HG03280 (cell line): ENCODE data around the gene TBC1D22A.
A peak's percentile ranks its signal among the peaks of the same experiment; 100 is the strongest.
"Not testable (repeated sequence)": the region's sequence is repeated elsewhere in the genome, so short reads cannot be mapped to it uniquely, and the experiment has no call there.

Source experiments
- ATAC-seq: cut with Tn5 transposase; IDR thresholded peaks from one replicate; pipeline ENCODE4 v1.9.1; 2021; ENCODE audit warnings: mild to moderate bottlenecking, moderate library complexity; ENCODE audit not compliant: unreplicated experiment

Gene TBC1D22A

DNA sequence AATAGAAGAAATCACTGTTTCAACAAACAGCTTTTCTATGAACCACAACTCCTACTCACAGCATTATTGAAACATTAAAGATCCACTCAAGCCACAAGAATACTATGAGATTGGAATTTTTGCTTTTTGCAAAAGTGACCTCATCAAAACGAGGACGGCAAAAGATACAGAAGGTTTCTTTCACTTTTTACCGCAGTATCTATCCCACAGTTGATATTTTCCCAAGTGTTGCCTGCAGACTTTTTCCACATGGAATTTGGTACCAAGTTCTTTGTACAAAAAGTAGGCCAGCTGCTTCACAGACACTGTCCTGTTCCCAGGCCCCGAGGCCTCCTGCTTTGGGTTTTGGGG is 204.0 kb downstream of the TBC1D22A start:
- ATAC-seq: no peak

DNA sequence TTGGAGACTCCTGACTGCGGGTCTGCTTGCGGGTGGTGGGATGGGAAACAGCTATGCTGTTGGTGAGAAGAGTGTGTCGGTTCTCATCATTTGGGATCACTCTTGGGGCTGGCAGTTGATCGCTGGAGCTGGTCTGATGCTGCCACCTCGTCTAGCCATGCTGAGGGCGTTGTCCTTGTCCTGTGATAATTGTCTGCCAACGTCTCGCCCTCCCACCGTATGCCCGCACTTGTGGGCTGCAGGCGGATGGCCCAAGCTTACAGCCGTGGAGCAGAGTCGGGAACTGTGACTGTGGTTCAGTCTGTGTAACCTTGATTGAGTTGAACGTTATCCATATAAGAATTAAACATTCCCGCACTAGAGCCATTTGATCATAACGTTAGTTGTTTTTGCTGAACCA is 204.4 kb downstream of the TBC1D22A start:
- no peak for ATAC-seq

DNA sequence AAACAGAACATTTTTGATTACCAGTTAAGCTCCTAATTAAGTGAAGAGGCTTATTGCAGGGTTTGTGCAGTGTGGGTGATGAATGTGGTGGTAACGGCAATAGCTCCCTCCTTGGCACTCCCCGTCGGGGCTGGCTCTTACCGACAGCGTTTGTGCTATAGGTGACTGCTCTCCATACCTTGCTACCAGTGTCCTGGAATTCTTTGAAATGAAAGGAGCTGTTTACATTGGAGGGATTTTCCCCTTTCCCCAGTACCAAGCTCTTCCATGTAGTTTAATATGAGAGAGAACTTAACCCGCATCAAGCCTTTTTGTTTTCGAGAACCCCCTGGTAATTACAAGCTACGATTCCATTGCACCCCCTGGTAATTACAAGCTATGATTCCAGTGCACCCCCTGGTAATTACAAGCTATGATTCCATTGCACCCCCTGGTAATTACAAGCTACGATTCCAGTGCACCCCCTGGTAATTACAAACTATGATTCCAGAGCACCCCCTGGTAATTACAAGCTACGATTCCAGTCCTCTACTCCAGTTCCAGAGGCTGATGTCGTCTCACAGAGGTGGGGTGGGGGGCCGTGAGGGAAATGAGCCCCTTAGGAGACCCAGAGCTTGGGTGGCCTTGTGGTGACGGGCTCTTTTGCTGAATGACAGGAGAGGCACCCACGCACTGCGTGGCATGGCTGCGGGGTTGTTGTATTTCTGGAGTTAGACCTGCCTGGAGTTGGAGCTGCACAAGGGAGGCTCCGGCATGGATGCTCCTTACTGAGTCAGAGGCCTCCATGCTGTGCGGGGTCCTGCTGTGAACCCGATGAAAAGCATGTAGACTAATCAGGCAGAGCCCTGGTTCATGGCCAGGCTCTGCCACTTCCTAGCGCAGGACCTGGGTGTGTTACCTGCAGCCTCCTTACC is 205.3 kb downstream of the TBC1D22A start:
- ATAC-seq: no peak

DNA sequence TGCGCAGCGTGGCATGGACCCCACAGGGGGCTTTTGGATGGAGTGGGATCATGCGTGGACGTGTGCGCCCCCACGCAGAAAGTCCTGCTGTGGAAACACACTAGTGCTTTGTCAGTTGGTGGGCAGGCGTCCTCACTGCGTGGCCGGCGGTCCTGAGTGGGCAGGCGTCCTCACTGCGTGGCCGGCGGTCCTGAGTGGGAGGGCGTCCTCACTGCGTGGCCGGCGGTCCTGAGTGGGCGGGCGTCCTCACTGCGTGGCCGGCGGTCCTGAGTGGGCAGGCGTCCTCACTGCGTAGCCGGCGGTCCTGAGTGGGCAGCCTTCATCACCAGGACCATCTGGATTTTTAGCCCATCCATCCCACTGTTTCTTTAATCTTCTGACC is 205.9 kb downstream of the TBC1D22A start:
- no peak for ATAC-seq

DNA sequence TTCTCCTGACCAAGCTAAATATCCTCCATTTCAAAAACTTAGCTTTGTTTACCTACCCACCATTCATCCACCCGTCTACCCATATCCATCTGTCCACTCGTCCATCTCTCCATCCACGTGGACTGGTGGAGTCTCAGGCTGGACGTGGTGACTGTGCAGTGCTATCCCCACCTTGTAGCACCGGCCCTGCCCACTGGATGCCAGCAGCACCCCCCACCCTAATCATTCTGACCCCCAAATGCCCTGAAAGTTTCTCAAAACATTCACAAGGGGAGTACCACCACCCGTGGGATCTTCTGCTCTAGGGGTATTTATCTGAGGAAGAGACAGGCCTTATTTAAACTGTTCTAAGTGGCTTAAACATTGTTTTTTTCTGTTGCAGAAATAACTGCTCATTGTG is 206.4 kb downstream of the TBC1D22A start:
- ATAC-seq: no peak

DNA sequence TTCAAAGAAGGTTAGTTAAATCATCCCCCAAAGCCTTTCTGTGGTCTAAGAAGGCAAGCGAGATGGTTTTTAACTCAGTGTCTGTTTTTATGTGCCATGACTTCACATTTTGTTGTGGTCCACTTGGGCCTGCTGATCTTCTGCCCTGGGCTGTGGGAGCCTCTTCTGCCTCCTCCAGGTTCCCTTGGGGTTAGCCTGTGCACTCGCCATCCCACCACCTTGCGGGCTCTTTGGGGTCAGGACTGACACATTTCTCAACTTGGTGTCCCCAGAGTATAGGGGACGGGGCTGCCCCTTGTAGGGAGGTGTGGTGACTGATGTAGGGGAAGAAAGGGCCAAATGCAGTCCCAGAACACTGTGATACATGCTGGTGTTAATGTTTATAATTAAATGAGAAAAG is 207.0 kb downstream of the TBC1D22A start:
- peak; percentile 77 for ATAC-seq

DNA sequence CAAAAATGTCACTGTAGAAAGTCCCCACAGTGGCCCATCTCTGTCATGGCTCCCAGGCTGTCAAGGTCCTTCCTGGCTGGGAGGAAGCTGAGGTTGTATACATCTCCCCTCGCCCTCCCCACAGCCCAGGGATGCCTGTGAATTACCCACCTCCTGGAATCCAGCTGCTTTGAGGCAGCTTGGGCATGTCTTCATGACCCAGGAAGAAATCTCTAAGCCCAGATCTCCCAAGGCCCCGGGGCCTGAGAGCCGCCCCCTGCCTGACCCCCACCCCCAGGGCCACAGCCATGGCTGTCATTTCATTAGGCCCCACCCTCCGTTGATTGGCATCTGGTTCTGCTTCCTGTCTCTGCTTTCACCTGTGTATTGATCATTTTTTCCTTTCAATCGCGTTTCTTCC is 207.5 kb downstream of the TBC1D22A start:
- no peak for ATAC-seq

DNA sequence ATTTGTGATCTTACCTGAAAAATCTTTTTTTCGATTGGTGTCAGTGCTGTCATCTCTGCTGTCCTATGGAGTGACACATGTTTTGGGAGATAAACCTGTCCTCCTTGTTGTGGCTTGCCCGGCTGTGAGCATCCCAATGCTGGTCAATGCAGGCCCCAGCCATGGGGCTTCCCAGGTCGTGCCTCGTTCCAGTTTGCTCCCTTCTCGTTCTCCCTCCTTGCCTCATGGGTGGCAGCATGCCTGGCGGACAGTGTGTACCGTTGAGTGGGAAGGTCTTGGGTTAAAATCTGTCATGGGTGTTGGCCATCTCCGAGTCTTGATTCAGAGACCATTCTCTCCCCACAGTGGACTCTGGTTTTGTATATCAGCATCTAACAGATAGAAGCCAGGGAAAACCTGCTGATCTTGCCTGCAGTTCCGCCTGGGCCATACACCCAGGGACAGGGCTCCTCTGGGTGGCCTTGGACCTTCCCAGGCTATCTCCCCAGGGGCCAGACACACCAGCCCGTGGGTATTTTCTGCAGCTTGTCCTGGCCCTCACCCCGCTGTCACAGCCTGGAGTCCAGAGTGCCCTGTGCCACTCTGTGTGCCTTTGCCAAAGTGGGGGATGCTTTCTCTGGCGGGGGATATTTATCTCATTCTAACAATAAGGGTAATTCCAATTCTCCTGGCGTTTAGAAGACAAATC is 208.1 kb downstream of the TBC1D22A start:
- no peak for ATAC-seq

DNA sequence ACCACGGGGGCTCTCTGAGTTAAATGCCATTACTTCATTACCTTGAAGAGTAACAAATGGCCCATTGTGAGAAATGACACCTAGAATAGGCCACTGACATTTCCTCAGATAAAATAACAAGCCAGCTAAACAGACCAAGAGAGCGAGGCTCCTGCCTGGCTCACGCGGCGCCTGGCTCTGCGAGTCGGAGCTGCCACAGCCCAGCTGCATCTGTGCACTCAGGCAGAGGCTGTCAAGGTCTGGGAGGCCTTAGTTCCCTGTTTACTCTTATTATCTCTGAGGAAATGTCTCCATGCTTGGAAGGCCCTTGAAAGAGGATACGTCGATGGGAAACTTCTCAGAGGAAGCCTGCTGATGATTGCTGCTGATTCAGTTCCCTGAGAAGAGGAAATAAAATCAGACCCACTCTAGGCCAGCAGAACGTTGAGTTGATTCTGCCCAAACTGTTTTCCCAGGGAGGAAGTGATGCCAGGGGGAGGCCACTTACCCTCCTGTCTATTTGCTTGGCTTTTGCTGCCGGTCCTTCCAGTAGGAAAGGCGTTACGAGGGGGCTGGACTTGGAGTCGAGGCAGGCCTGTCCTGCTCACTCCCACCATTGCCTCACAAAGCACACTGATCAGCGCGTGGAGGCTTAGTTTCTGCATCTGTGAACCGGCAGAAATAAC is 208.8 kb downstream of the TBC1D22A start:
- no peak for ATAC-seq

DNA sequence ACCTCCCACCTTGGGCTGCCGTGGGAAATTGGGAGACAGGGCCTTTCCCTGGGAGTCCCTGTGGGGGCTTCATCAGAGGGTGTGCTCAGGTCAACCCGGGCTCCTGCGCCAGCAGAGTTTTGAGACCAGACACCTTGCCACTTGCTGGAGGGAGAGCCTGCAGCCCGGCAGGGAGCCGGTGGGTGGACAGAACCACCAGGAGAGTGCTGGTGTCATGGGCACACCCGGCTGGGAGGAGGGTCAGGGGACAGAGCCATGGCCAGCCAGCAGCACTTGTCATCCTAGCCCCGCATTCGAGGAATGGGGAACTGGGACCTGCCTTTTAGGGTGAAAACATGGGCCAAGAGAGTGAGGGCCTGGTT is 209.3 kb downstream of the TBC1D22A start:
- ATAC-seq: no peak

DNA sequence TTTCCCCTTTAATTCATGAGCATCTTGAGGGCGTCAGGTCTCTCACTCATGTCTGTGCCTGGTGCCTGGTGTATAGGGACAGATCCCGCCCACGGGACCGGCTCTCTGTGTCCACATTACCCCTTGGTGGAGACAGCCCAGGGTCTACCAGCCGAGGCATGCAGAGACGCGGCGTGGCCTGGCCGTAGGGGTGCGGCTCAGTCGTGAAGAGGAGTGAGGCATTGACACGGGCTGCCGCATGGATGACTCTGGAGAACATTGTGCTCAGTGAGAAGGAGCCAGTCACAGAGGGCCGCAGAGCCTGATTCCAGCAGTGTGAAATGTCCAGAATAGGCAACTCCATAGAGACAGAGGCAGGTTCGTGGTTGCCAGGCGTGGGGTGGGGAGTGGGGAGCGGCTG is 209.8 kb downstream of the TBC1D22A start:
- no peak for ATAC-seq

DNA sequence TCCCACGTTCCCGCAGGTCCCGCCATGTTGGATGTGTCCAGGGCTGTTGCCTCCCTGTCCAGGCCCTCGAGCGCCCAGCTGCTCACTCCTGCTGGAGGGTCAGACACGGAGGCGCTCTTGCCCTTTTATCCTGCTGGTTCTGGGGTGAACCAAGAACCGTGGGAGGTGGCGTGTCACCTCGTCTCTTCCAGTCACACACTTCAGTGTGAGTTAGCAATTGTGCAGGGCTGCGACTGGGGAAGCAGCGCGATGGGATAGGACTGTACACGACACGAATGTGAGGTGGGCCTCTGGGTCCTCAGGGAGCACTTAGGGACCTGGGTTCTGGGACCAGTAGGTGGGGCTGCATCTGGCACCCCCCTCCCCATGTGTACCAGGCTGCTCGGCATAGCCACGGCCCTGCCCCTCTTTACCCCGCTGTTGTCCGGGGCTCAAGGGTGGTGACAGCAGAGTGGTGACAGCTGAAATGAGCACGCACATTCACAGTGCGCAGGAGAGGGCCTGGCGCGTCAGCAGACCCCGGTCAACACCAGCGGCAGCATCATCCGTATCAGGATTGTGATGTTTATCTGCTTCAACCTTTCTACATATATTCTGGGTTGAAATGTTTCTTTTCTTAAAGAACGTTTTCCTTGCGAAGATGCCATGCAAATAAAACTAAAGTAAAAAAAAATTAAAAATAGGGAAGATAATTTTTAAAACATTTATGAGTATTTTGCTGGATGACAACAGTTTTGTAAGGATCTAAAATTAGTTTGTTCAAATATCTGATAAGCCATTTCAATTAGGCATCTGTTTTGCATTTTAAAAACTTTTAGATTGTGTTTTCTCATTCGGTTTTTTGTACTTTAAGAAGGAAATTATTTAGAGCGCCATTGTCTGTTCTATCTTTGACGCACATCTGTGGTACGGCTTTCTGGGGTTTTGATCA is 210.7 kb downstream of the TBC1D22A start:
- ATAC-seq: no peak

DNA sequence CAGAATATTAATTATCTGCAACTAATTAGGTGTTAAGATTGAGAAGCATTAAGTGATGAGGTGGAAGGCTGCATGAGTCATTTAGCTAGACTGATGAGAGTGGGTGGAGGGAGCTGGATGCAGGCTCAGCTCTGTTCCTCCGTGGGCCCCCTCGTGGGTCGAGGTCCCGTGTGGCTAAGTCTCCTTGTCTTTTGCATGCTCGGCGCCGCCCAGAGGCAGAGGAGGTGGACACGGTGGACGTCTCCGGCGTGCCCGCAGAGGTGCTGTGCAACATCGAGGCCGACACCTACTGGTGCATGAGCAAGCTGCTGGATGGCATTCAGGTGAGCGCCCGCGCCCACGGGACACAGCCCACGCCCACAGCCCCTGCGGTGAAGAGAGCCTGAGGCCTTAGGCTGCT is 211.6 kb downstream of the TBC1D22A start:
- ATAC-seq: no peak

DNA sequence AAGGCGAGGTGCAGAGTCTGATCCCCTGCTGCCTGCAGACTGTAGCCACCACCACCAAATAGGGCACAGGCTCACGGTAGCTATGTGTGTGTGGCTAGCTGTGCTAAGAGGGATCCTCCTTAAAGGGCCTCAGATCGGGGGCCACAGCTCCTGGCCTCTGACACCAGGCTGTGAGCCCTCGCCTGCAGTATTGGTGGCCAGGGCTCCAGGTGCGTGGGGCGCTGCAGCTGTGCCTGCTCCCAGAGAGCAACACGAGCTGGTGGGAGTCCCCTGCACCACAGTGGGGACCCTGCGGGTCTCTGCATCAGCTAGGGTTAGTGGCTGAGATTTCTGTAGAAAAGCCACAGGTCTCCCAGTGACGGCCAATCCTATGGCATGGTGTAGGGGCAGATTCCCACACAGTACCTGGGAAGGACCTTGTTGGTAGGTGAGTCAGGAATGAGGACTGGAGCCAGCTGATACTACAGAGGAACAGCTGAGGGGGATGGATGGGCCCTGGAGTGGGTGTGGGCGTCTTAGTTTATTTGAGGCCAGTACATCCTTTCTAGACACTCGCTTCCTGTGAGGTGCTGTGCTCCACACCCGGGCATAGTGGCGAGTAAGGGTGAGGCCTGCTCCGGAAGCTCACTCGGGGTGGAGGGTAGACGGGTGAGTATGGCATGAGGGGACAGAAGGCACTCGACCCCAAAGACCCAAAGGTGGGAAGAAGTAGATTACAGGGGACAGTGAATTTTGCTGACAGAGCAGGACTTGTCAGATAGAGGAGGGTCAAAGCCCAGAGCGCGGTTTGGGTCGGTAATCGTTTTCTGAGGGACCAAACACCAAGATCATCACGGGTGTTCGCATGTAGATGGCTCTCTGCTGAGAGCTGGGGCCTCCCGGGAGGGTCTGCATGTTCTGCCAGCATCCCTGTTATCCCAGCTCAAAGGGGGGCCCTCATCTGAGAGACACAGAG is 212.5 kb downstream of the TBC1D22A start:
- no peak for ATAC-seq

DNA sequence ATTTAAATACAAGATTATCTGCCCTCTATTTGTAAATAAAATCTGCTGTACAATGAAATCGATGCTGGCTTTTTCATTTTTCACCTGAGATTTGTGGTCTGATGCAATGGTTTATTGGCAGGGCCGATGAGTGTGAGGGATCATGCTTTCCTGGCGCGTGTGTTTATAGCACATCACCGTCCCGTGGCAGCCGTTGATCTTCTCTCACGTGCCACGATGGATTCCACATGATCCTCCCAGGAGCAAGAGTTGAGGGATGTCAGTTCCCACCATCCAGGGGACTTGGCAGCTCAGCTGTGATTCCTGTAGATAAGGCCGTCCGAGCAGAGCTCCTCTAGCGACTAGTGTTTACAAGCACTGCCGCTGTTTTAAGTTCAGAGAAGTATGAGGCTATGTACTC is 213.7 kb downstream of the TBC1D22A start:
- no peak for ATAC-seq

DNA sequence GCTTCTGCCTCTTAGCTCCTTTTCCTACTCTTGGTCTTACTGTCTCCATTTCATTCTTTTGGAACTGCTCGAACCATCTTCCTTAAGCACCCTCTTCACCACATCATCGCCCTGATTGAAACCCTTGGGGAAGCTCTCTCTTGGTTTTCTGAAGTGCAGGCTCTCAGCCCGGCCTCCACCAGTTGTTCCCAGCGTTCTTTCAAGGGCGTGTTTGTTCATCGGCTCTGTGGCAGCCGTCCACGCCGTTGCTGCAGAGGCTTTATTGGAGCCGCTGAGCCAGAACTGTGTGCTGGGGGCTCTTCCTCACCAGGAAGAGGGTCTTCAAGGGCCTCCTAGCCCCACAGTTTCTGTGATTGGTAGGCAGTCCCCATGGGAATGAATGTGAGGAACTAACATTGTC is 214.1 kb downstream of the TBC1D22A start:
- no peak for ATAC-seq

DNA sequence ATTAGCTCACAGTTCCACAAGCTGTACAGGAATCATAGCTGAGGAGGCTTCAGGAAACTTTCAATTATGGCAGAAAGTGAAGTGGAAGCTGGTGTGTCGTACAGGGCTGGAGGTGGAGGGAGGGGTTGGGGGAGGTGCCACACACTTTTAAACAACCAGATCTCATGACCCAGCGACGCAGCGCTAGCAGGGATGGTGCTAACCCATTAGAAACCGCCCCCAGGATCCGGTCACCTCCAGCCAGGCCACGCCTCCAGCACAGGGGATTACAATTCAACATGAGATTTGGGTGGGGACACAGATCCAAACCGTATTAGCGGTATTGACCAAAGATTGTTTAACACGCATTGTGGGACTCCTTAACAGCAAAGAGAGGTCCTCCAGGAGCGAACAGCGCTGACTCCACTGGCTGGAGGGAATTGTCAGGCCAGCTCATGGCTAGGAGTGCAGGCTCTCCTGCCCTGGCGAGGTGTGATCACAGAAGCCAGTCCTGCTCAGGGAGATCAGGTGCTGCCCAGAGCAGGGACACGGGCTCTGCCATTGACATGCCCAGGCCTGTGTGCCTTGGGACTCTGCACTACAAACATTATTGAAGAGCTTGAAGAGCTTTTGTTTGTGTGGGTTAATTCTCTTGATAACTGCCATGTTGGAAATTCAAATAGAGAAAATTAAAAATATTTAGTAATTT is 215.3 kb downstream of the TBC1D22A start:
- no peak for ATAC-seq

DNA sequence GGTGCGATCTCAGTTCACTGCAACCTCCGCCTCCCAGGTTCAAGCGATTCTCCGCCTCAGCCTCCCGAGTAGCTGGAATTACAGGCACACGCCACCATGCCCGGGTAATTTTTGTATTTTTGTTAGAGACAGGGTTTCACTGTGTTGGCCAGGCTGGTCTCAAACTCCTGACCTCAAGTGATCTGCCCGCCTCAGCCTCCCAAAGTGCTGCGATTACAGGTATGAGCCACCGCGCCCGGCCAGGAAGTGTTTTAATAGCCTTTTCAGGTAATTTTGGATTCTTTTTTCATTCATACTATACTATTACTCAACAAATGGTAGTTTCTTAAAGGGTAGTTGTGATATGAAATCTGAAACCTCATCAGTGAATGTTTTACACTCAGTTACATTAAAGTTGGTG is 216.2 kb downstream of the TBC1D22A start:
- ATAC-seq: not testable (repeated sequence)

DNA sequence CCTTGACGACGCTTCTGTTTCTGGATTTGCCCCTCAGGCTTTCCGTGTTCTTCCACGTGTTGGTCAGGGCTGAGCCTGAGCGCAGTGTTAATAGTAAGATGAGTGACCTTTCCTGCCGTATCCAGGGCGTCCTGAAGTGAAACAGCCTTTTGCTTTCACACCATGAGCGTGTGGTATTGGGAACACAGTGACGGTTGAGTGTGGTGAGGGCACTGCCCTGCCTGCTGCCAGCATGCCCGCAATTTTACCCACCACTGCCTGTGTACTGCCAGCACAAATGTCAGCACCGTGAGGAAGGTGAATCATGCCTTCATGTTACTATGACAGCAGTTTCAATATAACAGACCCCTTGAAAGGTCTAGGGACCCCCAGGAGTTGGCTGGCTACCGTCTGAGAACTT is 217.1 kb downstream of the TBC1D22A start:
- no peak for ATAC-seq
